Suppressor macrophage treated with lipopolysaccharide for 4 hours (primary cell): ENCODE measurements around the gene TEAD1.

Source experiments
- DNase-seq: peaks from one replicate; pipeline ENCODE4 v3.0.0-alpha.2; 2020

Gene TEAD1

GRCh38 chr11:12793065-12793464 lies 118.8 kb downstream of the TEAD1 start:
- DNase-seq: no peak

GRCh38 chr11:12793506-12793905 lies 119.3 kb downstream of the TEAD1 start:
- DNase-seq: no peak

GRCh38 chr11:12794576-12795230 lies 120.5 kb downstream of the TEAD1 start:
- no peak for DNase-seq

GRCh38 chr11:12797996-12798395 lies 123.8 kb downstream of the TEAD1 start:
- DNase-seq: no peak

- DNase-seq: no peak
Measured at GRCh38 chr11:12798609-12799011, 124.4 kb downstream of the TEAD1 start.

- DNase-seq: no peak
Measured at GRCh38 chr11:12799334-12799835, 125.2 kb downstream of the TEAD1 start.

GRCh38 chr11:12800032-12800671 lies 125.9 kb downstream of the TEAD1 start:
- DNase-seq: no peak

GRCh38 chr11:12800871-12801270 lies 126.7 kb downstream of the TEAD1 start:
- DNase-seq: no peak

- DNase-seq: no peak
Measured at GRCh38 chr11:12801976-12802375, 127.8 kb downstream of the TEAD1 start.

GRCh38 chr11:12802418-12803085 lies 128.3 kb downstream of the TEAD1 start:
- DNase-seq: no peak

GRCh38 chr11:12803086-12803826 lies 129.0 kb downstream of the TEAD1 start:
- DNase-seq: no peak

- DNase-seq: no peak
Measured at GRCh38 chr11:12806113-12806512, 131.9 kb downstream of the TEAD1 start.

- no peak for DNase-seq
Measured at GRCh38 chr11:12807621-12808020, 133.4 kb downstream of the TEAD1 start.

GRCh38 chr11:12808519-12808918 lies 134.3 kb downstream of the TEAD1 start:
- DNase-seq: no peak

GRCh38 chr11:12809364-12809763 lies 135.1 kb downstream of the TEAD1 start:
- no peak for DNase-seq

- DNase-seq: no peak
Measured at GRCh38 chr11:12809864-12810567, 135.8 kb downstream of the TEAD1 start.

GRCh38 chr11:12810568-12810894 lies 136.3 kb downstream of the TEAD1 start:
- DNase-seq: no peak

- DNase-seq: no peak
Measured at GRCh38 chr11:12811861-12812260, 137.6 kb downstream of the TEAD1 start.

- no peak for DNase-seq
Measured at GRCh38 chr11:12812849-12813248, 138.6 kb downstream of the TEAD1 start.

GRCh38 chr11:12813371-12814225 lies 139.4 kb downstream of the TEAD1 start:
- no peak for DNase-seq

- DNase-seq: no peak
Measured at GRCh38 chr11:12815129-12815480, 140.9 kb downstream of the TEAD1 start.

GRCh38 chr11:12815931-12816494 lies 141.8 kb downstream of the TEAD1 start:
- no peak for DNase-seq
